Endothelial cell of umbilical vein (primary cell): ENCODE measurements around the gene LPP.

Experiments
- EZH2 ChIP-seq: IDR thresholded peaks from 2 replicates; pipeline ENCODE4 v1.6.1; 2012; ENCODE audit warnings: borderline replicate concordance, low read depth, mild to moderate bottlenecking, moderate library complexity, low read length, inconsistent platforms; ENCODE audit not compliant: severe bottlenecking
- MYC ChIP-seq: IDR thresholded peaks from one replicate; pipeline ENCODE4 v1.6.1; 2011; ENCODE audit warnings: mild to moderate bottlenecking, low read depth, low read length
- TF ChIP-seq, protein P1 (sequence below), 2 donors: IDR thresholded peaks; 1 replicate in 1 of 2; 2 replicates in 1 of 2; pipeline ENCODE4 v1.5.1; 2011; ENCODE audit warnings: low read length in 2 of 2, mild to moderate bottlenecking in 2 of 2, moderate library complexity in 2 of 2, control low read depth in 1 of 2, inconsistent platforms in 1 of 2, low read depth in 1 of 2; ENCODE audit not compliant: insufficient read depth in 1 of 2; ENCODE audit errors: extremely low read depth in 1 of 2

DNA sequence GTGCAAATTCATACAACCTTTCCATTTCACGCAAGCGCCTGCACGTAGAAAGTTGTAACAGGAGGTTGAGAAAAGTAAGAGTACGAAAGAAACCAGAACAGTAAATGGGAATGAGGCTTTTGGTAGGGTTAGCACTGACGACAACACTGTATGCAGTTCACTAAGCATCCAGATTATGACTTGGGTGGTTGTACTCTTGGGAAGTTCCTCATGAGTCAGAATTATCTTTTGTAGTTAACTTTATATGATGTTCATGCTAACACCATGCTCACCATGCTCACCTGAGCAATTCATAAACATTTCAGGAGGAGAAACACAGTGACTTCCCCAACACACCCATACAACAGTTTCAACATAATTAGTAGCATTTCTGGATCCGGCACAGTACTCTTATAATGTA, 3.0 kb upstream of the LPP start:
- TF ChIP-seq EZH2 (no peak), MYC (no peak)
- TF ChIP-seq, protein P1, sequence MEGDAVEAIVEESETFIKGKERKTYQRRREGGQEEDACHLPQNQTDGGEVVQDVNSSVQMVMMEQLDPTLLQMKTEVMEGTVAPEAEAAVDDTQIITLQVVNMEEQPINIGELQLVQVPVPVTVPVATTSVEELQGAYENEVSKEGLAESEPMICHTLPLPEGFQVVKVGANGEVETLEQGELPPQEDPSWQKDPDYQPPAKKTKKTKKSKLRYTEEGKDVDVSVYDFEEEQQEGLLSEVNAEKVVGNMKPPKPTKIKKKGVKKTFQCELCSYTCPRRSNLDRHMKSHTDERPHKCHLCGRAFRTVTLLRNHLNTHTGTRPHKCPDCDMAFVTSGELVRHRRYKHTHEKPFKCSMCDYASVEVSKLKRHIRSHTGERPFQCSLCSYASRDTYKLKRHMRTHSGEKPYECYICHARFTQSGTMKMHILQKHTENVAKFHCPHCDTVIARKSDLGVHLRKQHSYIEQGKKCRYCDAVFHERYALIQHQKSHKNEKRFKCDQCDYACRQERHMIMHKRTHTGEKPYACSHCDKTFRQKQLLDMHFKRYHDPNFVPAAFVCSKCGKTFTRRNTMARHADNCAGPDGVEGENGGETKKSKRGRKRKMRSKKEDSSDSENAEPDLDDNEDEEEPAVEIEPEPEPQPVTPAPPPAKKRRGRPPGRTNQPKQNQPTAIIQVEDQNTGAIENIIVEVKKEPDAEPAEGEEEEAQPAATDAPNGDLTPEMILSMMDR (IDR thresholded peaks at IDR 0.05; ENCODE audit: extremely low read depth in 1 of 2, insufficient read depth in 1 of 2, low read depth in 1 of 2, low read length in 2 of 2), result no peak
